Astrocyte (in vitro differentiated cells and primary cell): ENCODE measurements around the gene WNT11. TPM values are rescaled to one million over a fixed set of nuclear protein-coding genes. Genes with fewer than 3 reads are reported as not detected.

Experiments
- DNase-seq: peaks from one replicate; pipeline ENCODE4 v3.0.0-alpha.2; 2010; ENCODE audit warnings: low read depth
- FAIRE-seq: peaks from 2 replicates; lab custom pipeline; 2011; peaks lifted over from hg19 to GRCh38; lab: Jason Lieb, UNC
- H2AFZ ChIP-seq: 2 replicates; pipeline ENCODE4 v1.6.0; 2012; ENCODE audit warnings: low read depth, low read length, inconsistent platforms
- H3K27ac ChIP-seq: 2 replicates; pipeline ENCODE4 v1.5.1; 2011; ENCODE audit warnings: low read depth, low read length, inconsistent platforms
- H3K27me3 ChIP-seq: 2 replicates; pipeline ENCODE4 v1.6.0; 2011; ENCODE audit warnings: low read length, inconsistent platforms; ENCODE audit not compliant: insufficient read depth
- H3K36me3 ChIP-seq: 2 replicates; pipeline ENCODE4 v1.5.1; 2011; ENCODE audit warnings: low read length, inconsistent platforms; ENCODE audit not compliant: insufficient read depth
- H3K4me1 ChIP-seq: 2 replicates; pipeline ENCODE4 v1.5.1; 2011; ENCODE audit warnings: low read length, inconsistent platforms; ENCODE audit not compliant: insufficient read depth
- H3K4me2 ChIP-seq: 2 replicates; pipeline ENCODE4 v1.6.0; 2012; ENCODE audit warnings: low read length, inconsistent platforms
- H3K4me3 ChIP-seq: 2 replicates; pipeline ENCODE4 v1.5.1; 2011; ENCODE audit warnings: low read depth, mild to moderate bottlenecking, low read length, inconsistent platforms; ENCODE audit not compliant: insufficient read depth
- H3K79me2 ChIP-seq: 2 replicates; pipeline ENCODE4 v1.6.0; 2012; ENCODE audit warnings: mild to moderate bottlenecking, low read length, inconsistent platforms; ENCODE audit not compliant: insufficient read depth
- H3K9ac ChIP-seq: 2 replicates; pipeline ENCODE4 v1.6.0; 2012; ENCODE audit warnings: mild to moderate bottlenecking, low read length, inconsistent platforms
- H3K9me3 ChIP-seq: 2 replicates; pipeline ENCODE4 v1.5.1; 2012; ENCODE audit warnings: low read depth, mild to moderate bottlenecking, low read length, inconsistent platforms; ENCODE audit not compliant: insufficient read depth
- H4K20me1 ChIP-seq: 2 replicates; pipeline ENCODE4 v1.6.0; 2012; ENCODE audit warnings: low read length, inconsistent platforms; ENCODE audit not compliant: insufficient read depth
- H3K27ac Mint-ChIP-seq: one replicate; pipeline ENCODE4 v1.8.0; 2021; ENCODE audit warnings: mild to moderate bottlenecking, mixed read lengths; ENCODE audit not compliant: unreplicated experiment
- H3K27me3 Mint-ChIP-seq: one replicate; pipeline ENCODE4 v1.8.0; 2021; ENCODE audit warnings: low read depth, mixed read lengths; ENCODE audit not compliant: unreplicated experiment
- H3K36me3 Mint-ChIP-seq: one replicate; pipeline ENCODE4 v1.8.0; 2021; ENCODE audit warnings: low read depth, mixed read lengths; ENCODE audit not compliant: unreplicated experiment
- H3K4me1 Mint-ChIP-seq: one replicate; pipeline ENCODE4 v1.8.0; 2021; ENCODE audit warnings: low read depth, mixed read lengths; ENCODE audit not compliant: unreplicated experiment
- H3K4me3 Mint-ChIP-seq: one replicate; pipeline ENCODE4 v1.8.0; 2021; ENCODE audit warnings: mild to moderate bottlenecking, moderate library complexity, mixed read lengths; ENCODE audit not compliant: unreplicated experiment
- H3K9me3 Mint-ChIP-seq: one replicate; pipeline ENCODE4 v1.8.0; 2021; ENCODE audit warnings: mild to moderate bottlenecking, mixed read lengths; ENCODE audit not compliant: unreplicated experiment
- CTCF ChIP-seq: IDR thresholded peaks from 2 replicates; pipeline ENCODE4 v1.5.1; 2011; ENCODE audit warnings: low read depth, mild to moderate bottlenecking, inconsistent platforms, low read length, moderate library complexity; ENCODE audit not compliant: insufficient read depth
- EZH2 ChIP-seq: IDR thresholded peaks from 2 replicates; pipeline ENCODE4 v1.6.1; 2012; ENCODE audit warnings: mild to moderate bottlenecking, low read length, inconsistent platforms; ENCODE audit not compliant: insufficient read depth
- total RNA-seq: library from RNA; stranded (reverse); gene quantifications from 2 replicates; pipeline ENCODE4 v1.2.1, GENCODE V29; 2021

WNT11 gene
- total RNA-seq, 1 donor from 2014 or later, result 1.3 TPM

- H3K9me3 ChIP-seq, result no peaks in the 10 kb centered on the region
- no peak overlapping the region for H3K27ac Mint-ChIP-seq
- H3K4me3 Mint-ChIP-seq, result peak overlapping the region; percentile 45
- peaks cover 1% of the 10 kb centered on the region for H3K4me1 Mint-ChIP-seq
- no peaks in the 10 kb centered on the region for H3K36me3 ChIP-seq
- H3K27me3 Mint-ChIP-seq, result peaks cover 52% of the 10 kb centered on the region
- DNase-seq (no peak), FAIRE-seq (no peak)
- TF ChIP-seq EZH2 (peak; percentile 55), CTCF (no peak)
- no peaks in the 10 kb centered on the region for H3K9me3 Mint-ChIP-seq
- H3K4me3 ChIP-seq, result peak overlapping the region; percentile 20
- H4K20me1 ChIP-seq, result no peaks in the 10 kb centered on the region
- no peak overlapping the region for H3K27ac ChIP-seq
- no peaks in the 10 kb centered on the region for H3K79me2 ChIP-seq
- H3K36me3 Mint-ChIP-seq, result no peaks in the 10 kb centered on the region
- peak overlapping the region; percentile 80 for H2AFZ ChIP-seq
- H3K4me1 ChIP-seq, result peaks cover 40% of the 10 kb centered on the region
- H3K27me3 ChIP-seq, result peaks cover 55% of the 10 kb centered on the region
- peak overlapping the region; percentile 85 for H3K4me2 ChIP-seq
- no peak overlapping the region for H3K9ac ChIP-seq
Measured at GRCh38 chr11:76209375-76209972, 3.2 kb upstream of the WNT11 start.

- Histone ChIP-seq H3K9ac (no peak overlapping the region), H3K36me3 (no peaks in the 10 kb centered on the region), H3K4me1 (peaks cover 40% of the 10 kb centered on the region), H4K20me1 (no peaks in the 10 kb centered on the region), H3K4me2 (peak overlapping the region; percentile 85), H3K27me3 (peaks cover 60% of the 10 kb centered on the region), H3K27ac (no peak overlapping the region), H3K9me3 (no peaks in the 10 kb centered on the region), H3K4me3 (peak overlapping the region; percentile 20), H3K79me2 (no peaks in the 10 kb centered on the region), H2AFZ (peak overlapping the region; percentile 80)
- peaks cover 57% of the 10 kb centered on the region for H3K27me3 Mint-ChIP-seq
- DNase-seq, result no peak
- H3K27ac Mint-ChIP-seq, result no peak overlapping the region
- no peaks in the 10 kb centered on the region for H3K36me3 Mint-ChIP-seq
- H3K9me3 Mint-ChIP-seq, result no peaks in the 10 kb centered on the region
- peak overlapping the region; percentile 68 for H3K4me3 Mint-ChIP-seq
- FAIRE-seq, result no peak
- H3K4me1 Mint-ChIP-seq, result peaks cover 1% of the 10 kb centered on the region
- TF ChIP-seq EZH2 (no peak), CTCF (peak; percentile 41)
Measured at GRCh38 chr11:76208438-76209374, 2.4 kb upstream of the WNT11 start.
